IPS-NIHi7 (cell line): ENCODE data around the gene KMT5C.

ENCODE experiments used
- DNase-seq: peaks from one replicate; pipeline ENCODE4 v3.0.0; 2012; ENCODE audit warnings: mixed read lengths; ENCODE audit errors: extremely low spot score

KMT5C gene

GRCh38 chr19:55366790-55367189 lies 27.1 kb downstream of the KMT5C start:
- no peak for DNase-seq

- no peak for DNase-seq
These were observed 28.4 kb downstream of the KMT5C start for GRCh38 chr19:55368106-55368505.

GRCh38 chr19:55368701-55369563 lies 29.3 kb downstream of the KMT5C start:
- DNase-seq, result peak; percentile 70

- DNase-seq, result peak; percentile 86
These were observed 30.1 kb downstream of the KMT5C start for GRCh38 chr19:55369653-55370304.

GRCh38 chr19:55370305-55370988 lies 30.8 kb downstream of the KMT5C start, which contains the start of gene IL11:
Gene IL11 (minus strand): TSS chr19:55370463. CDS start chr19:55370310, 153 bp downstream.
- no peak for DNase-seq

- DNase-seq, result no peak
These were observed 32.8 kb downstream of the KMT5C start for GRCh38 chr19:55372316-55373081.

GRCh38 chr19:55373306-55373992 lies 33.8 kb downstream of the KMT5C start:
- no peak for DNase-seq

- DNase-seq, result no peak
These were observed 34.5 kb downstream of the KMT5C start for GRCh38 chr19:55373993-55374757.

GRCh38 chr19:55376241-55376933 lies 36.7 kb downstream of the KMT5C start, which contains the start of gene TMEM190:
Gene TMEM190 (plus strand): TSS chr19:55376826. CDS start chr19:55376854, 28 bp downstream.
- no peak for DNase-seq

- no peak for DNase-seq
These were observed 37.9 kb downstream of the KMT5C start for GRCh38 chr19:55377356-55378131.

- DNase-seq, result no peak
These were observed 39.5 kb downstream of the KMT5C start for GRCh38 chr19:55379174-55379573.

GRCh38 chr19:55382013-55382412 lies 42.3 kb downstream of the KMT5C start:
- no peak for DNase-seq

- no peak for DNase-seq
These were observed 42.9 kb downstream of the KMT5C start for GRCh38 chr19:55382522-55383054.

GRCh38 chr19:55383279-55384130 lies 43.8 kb downstream of the KMT5C start:
- DNase-seq, result peak; percentile 66

- DNase-seq, result no peak
These were observed 44.6 kb downstream of the KMT5C start, which contains the start of gene TMEM238 for GRCh38 chr19:55384131-55384919. Gene TMEM238 (minus strand): TSS chr19:55384292. CDS start chr19:55384259, 33 bp downstream.

GRCh38 chr19:55384920-55385723 lies 45.4 kb downstream of the KMT5C start:
- DNase-seq, result peak; percentile 82
